Astrocyte (in vitro differentiated cells and primary cell): ENCODE measurements around the gene TNFAIP1. TPM values are rescaled to one million over a fixed set of nuclear protein-coding genes. Genes with fewer than 3 reads are reported as not detected.

Source experiments
- DNase-seq: peaks from one replicate; pipeline ENCODE4 v3.0.0-alpha.2; 2010; ENCODE audit warnings: low read depth
- FAIRE-seq: peaks from 2 replicates; lab custom pipeline; 2011; peaks lifted over from hg19 to GRCh38; lab: Jason Lieb, UNC
- H2AFZ ChIP-seq: 2 replicates; pipeline ENCODE4 v1.6.0; 2012; ENCODE audit warnings: low read depth, low read length, inconsistent platforms
- H3K27ac ChIP-seq: 2 replicates; pipeline ENCODE4 v1.5.1; 2011; ENCODE audit warnings: low read depth, low read length, inconsistent platforms
- H3K27me3 ChIP-seq: 2 replicates; pipeline ENCODE4 v1.6.0; 2011; ENCODE audit warnings: low read length, inconsistent platforms; ENCODE audit not compliant: insufficient read depth
- H3K36me3 ChIP-seq: 2 replicates; pipeline ENCODE4 v1.5.1; 2011; ENCODE audit warnings: low read length, inconsistent platforms; ENCODE audit not compliant: insufficient read depth
- H3K4me1 ChIP-seq: 2 replicates; pipeline ENCODE4 v1.5.1; 2011; ENCODE audit warnings: low read length, inconsistent platforms; ENCODE audit not compliant: insufficient read depth
- H3K4me2 ChIP-seq: 2 replicates; pipeline ENCODE4 v1.6.0; 2012; ENCODE audit warnings: low read length, inconsistent platforms
- H3K4me3 ChIP-seq: 2 replicates; pipeline ENCODE4 v1.5.1; 2011; ENCODE audit warnings: low read depth, mild to moderate bottlenecking, low read length, inconsistent platforms; ENCODE audit not compliant: insufficient read depth
- H3K79me2 ChIP-seq: 2 replicates; pipeline ENCODE4 v1.6.0; 2012; ENCODE audit warnings: mild to moderate bottlenecking, low read length, inconsistent platforms; ENCODE audit not compliant: insufficient read depth
- H3K9ac ChIP-seq: 2 replicates; pipeline ENCODE4 v1.6.0; 2012; ENCODE audit warnings: mild to moderate bottlenecking, low read length, inconsistent platforms
- H3K9me3 ChIP-seq: 2 replicates; pipeline ENCODE4 v1.5.1; 2012; ENCODE audit warnings: low read depth, mild to moderate bottlenecking, low read length, inconsistent platforms; ENCODE audit not compliant: insufficient read depth
- H4K20me1 ChIP-seq: 2 replicates; pipeline ENCODE4 v1.6.0; 2012; ENCODE audit warnings: low read length, inconsistent platforms; ENCODE audit not compliant: insufficient read depth
- H3K27ac Mint-ChIP-seq: one replicate; pipeline ENCODE4 v1.8.0; 2021; ENCODE audit warnings: mild to moderate bottlenecking, mixed read lengths; ENCODE audit not compliant: unreplicated experiment
- H3K27me3 Mint-ChIP-seq: one replicate; pipeline ENCODE4 v1.8.0; 2021; ENCODE audit warnings: low read depth, mixed read lengths; ENCODE audit not compliant: unreplicated experiment
- H3K36me3 Mint-ChIP-seq: one replicate; pipeline ENCODE4 v1.8.0; 2021; ENCODE audit warnings: low read depth, mixed read lengths; ENCODE audit not compliant: unreplicated experiment
- H3K4me1 Mint-ChIP-seq: one replicate; pipeline ENCODE4 v1.8.0; 2021; ENCODE audit warnings: low read depth, mixed read lengths; ENCODE audit not compliant: unreplicated experiment
- H3K4me3 Mint-ChIP-seq: one replicate; pipeline ENCODE4 v1.8.0; 2021; ENCODE audit warnings: mild to moderate bottlenecking, moderate library complexity, mixed read lengths; ENCODE audit not compliant: unreplicated experiment
- H3K9me3 Mint-ChIP-seq: one replicate; pipeline ENCODE4 v1.8.0; 2021; ENCODE audit warnings: mild to moderate bottlenecking, mixed read lengths; ENCODE audit not compliant: unreplicated experiment
- EZH2 ChIP-seq: IDR thresholded peaks from 2 replicates; pipeline ENCODE4 v1.6.1; 2012; ENCODE audit warnings: mild to moderate bottlenecking, low read length, inconsistent platforms; ENCODE audit not compliant: insufficient read depth
- total RNA-seq: library from RNA; stranded (reverse); gene quantifications from 2 replicates; pipeline ENCODE4 v1.2.1, GENCODE V29; 2021
- TF ChIP-seq, protein P1 (sequence below): IDR thresholded peaks from 2 replicates; pipeline ENCODE4 v1.5.1; 2011; ENCODE audit warnings: low read depth, mild to moderate bottlenecking, inconsistent platforms, low read length, moderate library complexity; ENCODE audit not compliant: insufficient read depth

The TNFAIP1 gene
- total RNA-seq, 1 donor from 2014 or later: 100 TPM

GRCh38 chr17:28320215-28321061 lies 15.1 kb upstream of the TNFAIP1 start:
- H3K4me1 ChIP-seq: peaks cover 17% of the 10 kb centered on the region
- DNase-seq (no peak), FAIRE-seq (no peak)
- H3K27ac Mint-ChIP-seq: no peak overlapping the region
- H3K9ac ChIP-seq: peak overlapping the region; percentile 81
- peak overlapping the region; percentile 89 for H3K4me2 ChIP-seq
- H3K27me3 ChIP-seq: no peaks in the 10 kb centered on the region
- no peaks in the 10 kb centered on the region for H3K9me3 Mint-ChIP-seq
- H3K4me1 Mint-ChIP-seq: peaks cover 6% of the 10 kb centered on the region
- H3K79me2 ChIP-seq: peaks cover 34% of the 10 kb centered on the region
- H3K27me3 Mint-ChIP-seq: peaks cover 19% of the 10 kb centered on the region
- no peaks in the 10 kb centered on the region for H3K9me3 ChIP-seq
- peaks cover 2% of the 10 kb centered on the region for H3K36me3 Mint-ChIP-seq
- no peaks in the 10 kb centered on the region for H4K20me1 ChIP-seq
- H2AFZ ChIP-seq: no peak overlapping the region
- TF ChIP-seq, protein P1, sequence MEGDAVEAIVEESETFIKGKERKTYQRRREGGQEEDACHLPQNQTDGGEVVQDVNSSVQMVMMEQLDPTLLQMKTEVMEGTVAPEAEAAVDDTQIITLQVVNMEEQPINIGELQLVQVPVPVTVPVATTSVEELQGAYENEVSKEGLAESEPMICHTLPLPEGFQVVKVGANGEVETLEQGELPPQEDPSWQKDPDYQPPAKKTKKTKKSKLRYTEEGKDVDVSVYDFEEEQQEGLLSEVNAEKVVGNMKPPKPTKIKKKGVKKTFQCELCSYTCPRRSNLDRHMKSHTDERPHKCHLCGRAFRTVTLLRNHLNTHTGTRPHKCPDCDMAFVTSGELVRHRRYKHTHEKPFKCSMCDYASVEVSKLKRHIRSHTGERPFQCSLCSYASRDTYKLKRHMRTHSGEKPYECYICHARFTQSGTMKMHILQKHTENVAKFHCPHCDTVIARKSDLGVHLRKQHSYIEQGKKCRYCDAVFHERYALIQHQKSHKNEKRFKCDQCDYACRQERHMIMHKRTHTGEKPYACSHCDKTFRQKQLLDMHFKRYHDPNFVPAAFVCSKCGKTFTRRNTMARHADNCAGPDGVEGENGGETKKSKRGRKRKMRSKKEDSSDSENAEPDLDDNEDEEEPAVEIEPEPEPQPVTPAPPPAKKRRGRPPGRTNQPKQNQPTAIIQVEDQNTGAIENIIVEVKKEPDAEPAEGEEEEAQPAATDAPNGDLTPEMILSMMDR: no peak
- no peak for TF ChIP-seq EZH2
- H3K4me3 Mint-ChIP-seq: peak overlapping the region; percentile 94
- H3K36me3 ChIP-seq: no peaks in the 10 kb centered on the region
- H3K4me3 ChIP-seq: peak overlapping the region; percentile 78
- H3K27ac ChIP-seq: no peak overlapping the region

GRCh38 chr17:28324267-28324745 lies 11.3 kb upstream of the TNFAIP1 start:
- H3K9me3 ChIP-seq: no peaks in the 10 kb centered on the region
- H3K4me1 Mint-ChIP-seq: peaks cover 12% of the 10 kb centered on the region
- no peak overlapping the region for H2AFZ ChIP-seq
- no peak overlapping the region for H3K27ac ChIP-seq
- H3K79me2 ChIP-seq: peaks cover 34% of the 10 kb centered on the region
- H3K4me3 Mint-ChIP-seq: no peak overlapping the region
- FAIRE-seq (no peak), DNase-seq (no peak)
- TF ChIP-seq EZH2: no peak
- TF ChIP-seq, protein P1: no peak
- peaks cover 17% of the 10 kb centered on the region for H4K20me1 ChIP-seq
- no peaks in the 10 kb centered on the region for H3K27me3 Mint-ChIP-seq
- H3K9ac ChIP-seq: no peak overlapping the region
- peaks cover 13% of the 10 kb centered on the region for H3K36me3 ChIP-seq
- no peak overlapping the region for H3K4me3 ChIP-seq
- peaks cover 13% of the 10 kb centered on the region for H3K36me3 Mint-ChIP-seq
- no peak overlapping the region for H3K4me2 ChIP-seq
- H3K9me3 Mint-ChIP-seq: no peaks in the 10 kb centered on the region
- no peaks in the 10 kb centered on the region for H3K27me3 ChIP-seq
- H3K4me1 ChIP-seq: peaks cover 7% of the 10 kb centered on the region
- H3K27ac Mint-ChIP-seq: no peak overlapping the region

- Histone ChIP-seq H3K4me1 (peaks cover 2% of the 10 kb centered on the region), H2AFZ (no peak overlapping the region), H4K20me1 (peaks cover 19% of the 10 kb centered on the region), H3K36me3 (peaks cover 14% of the 10 kb centered on the region), H3K9ac (no peak overlapping the region), H3K4me2 (no peak overlapping the region), H3K79me2 (peaks cover 32% of the 10 kb centered on the region), H3K9me3 (no peaks in the 10 kb centered on the region), H3K4me3 (no peak overlapping the region), H3K27me3 (no peaks in the 10 kb centered on the region), H3K27ac (no peak overlapping the region)
- Mint-ChIP-seq H3K36me3 (peaks cover 13% of the 10 kb centered on the region), H3K9me3 (no peaks in the 10 kb centered on the region), H3K27me3 (no peaks in the 10 kb centered on the region), H3K4me1 (peaks cover 12% of the 10 kb centered on the region), H3K4me3 (no peak overlapping the region), H3K27ac (no peak overlapping the region)
- no peak for DNase-seq
- FAIRE-seq: no peak
- TF ChIP-seq EZH2: no peak
- TF ChIP-seq, protein P1: no peak
Observed at GRCh38 chr17:28324781-28325180, 10.8 kb upstream of the TNFAIP1 start.
